NCI-H2029 (cell line): ENCODE data around the gene KLF18.
"Not testable (repeated sequence)": the region's sequence is repeated elsewhere in the genome, so short reads cannot be mapped to it uniquely, and the experiment has no call there.

Experiments used
- DNase-seq: peaks from one replicate; lab custom pipeline; 2025; lab: John Stamatoyannopoulos, UW

Gene KLF18

DNA sequence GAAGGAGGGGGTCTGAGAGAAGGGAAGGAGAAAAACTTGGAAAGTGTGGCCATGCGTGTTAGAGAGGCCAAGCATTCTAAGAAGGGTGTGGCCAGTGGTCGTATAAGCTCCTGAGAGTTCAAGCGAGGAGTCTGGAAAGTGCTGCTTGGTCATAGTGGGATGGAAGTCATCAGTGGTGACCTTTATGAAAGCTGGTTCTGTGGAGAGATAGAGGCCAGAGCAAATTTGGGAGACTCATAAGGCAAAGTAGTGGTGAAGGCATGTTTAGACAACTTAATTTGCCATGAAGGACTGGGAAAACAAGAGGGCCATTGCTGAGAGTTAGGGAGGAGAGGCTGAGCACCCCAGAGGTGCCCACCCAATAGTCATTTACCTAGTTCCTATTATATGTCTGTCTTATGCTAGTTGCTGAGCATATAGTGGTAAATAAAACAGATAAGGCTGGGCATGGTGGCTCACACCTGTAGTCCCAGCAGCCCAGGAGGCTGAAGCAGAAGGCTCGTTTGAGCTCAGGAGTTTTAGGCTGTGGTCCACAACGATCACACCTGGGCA, 21.0 kb downstream of the KLF18 start:
- DNase-seq = no peak

DNA sequence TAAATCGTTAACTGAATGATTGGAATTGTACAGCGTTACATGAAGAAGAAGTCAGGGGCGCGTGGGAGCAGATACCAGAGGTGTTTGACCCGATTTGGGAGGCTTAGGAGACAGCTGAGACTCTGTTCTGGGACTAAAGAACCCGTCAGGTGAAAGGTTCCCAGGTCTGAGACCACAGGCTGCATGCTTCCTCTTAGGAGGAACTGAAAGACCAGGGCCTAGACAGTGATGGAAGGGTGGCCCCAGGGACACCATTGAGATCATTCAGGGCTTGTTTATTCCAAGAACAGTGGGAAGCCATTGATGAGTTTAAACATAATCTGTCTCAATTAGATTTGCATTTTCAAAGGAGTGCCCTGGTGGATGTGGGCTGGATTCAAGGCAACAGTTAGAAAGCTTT, 21.9 kb downstream of the KLF18 start:
- DNase-seq = no peak

DNA sequence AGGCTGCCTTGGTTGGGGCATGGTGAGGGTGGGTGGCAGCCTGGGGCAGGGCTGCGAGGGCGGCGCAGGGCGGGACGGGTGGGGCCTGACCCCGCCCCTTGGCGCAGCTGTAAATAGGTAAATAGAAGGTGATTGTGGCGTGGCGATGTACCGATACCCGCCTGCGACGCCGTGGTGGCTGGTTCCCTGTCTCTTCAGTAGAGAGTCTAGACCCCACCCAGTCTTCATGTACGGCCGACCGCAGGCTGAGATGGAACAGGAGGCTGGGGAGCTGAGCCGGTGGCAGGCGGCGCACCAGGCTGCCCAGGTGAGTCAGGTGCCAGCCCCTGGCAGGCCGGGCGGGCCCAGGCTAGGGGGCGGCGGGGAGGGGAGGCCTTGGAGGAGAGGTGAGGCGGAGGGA, 22.7 kb downstream of the KLF18 start, which contains the start of gene KLF17:
KLF17 (plus strand) TSS at position 140 of the 400 bp plus-strand sequence; CDS start at position 227, 87 bp downstream.
- DNase-seq = no peak

DNA sequence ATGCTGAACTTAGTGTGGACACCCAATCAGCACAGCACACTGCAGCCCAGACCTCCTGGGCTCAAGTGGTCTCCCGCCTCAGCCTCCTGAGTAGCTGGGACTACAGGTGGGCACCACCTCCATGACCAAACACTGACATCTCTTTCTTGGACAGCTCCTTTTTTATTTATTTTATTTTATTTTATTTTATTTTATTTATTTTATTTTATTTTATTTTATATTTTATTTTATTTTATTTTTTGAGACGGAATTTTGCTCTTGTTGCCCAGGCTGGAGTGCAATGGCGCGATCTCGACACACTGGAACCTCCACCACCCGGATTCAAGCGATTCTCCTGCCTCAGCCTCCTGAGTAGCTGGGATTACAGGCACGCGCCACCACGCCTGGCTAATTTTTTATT, 24.2 kb downstream of the KLF18 start:
- DNase-seq = not testable (repeated sequence)

DNA sequence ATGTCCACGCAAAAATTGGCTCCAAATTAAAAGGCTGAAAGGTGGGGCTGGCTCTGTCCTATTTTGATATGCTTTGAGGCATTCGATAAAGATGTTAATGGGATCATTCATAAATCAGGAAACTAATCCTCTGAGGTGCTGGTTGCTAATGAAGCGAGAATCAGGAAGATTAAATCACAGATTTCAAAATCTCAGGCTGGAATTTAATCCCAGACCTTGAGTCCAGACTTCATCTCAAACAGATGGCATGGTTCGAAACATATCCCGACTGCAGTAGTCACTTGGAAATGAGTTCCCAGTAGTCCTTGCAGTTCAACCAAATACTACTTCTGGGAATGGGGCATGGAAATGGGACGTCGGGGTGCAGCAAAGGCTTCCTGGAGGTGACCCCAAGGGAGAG, 27.3 kb downstream of the KLF18 start:
- DNase-seq = no peak

DNA sequence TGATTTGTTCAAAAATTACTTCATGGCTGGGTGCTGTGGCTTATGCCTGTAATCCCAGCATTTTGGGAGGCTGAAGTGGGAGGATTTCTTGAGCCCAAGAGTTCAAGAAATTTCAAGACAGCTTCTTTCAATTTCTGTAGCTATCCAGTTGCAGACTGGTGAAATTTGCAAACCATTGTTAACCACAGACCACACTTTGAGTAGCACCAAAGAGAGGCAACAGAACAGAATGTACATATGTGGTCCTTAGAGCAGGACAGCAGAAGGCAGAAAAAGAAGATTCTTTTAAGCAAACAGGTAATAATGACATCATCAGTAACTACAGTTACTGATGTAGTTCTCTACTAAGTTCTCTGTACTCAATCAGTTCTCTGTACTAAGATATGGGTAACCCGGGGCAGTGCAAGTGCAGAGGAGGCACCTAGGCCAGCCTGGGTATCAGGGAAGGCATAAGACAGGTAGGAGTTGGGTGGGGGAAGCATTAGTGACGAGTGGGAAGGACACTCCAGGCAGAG, 28.3 kb downstream of the KLF18 start:
- no peak for DNase-seq

DNA sequence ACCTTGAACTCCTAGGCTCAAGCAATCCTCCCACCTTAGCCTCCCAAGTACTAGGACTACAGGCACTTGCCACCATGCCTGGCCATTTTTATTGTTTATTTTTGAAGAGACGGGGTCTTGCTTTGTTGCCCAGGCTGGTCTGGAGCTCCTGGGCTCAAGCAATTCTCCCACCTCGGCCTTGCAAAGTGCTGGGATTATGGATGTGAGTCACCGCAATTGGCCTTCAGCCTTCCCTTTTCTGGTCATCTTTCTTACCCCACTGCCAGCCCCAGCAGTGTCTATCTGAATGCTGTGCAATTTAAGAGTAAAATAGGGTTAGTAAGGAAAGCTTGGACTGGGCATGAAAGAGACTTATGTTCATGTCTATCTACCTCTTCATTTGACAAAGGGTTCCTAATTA, 28.9 kb downstream of the KLF18 start:
- no peak for DNase-seq

DNA sequence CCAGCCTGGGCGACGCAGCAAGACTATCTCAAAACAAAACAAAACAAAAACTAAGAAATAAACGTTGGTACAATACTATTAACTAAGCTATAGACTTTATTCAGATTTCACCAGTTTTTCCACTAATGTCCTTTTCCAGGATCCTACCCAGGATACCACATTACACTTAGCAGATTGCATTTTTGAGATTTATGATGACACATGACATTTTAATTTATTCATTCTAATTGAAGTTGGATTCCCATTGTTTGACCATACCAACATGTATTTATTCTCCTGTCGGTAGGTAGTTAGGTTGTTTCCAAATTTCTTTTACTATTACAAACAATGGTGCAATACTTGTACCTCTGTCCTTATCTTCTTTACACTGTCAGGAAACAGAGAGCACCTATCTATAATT, 29.6 kb downstream of the KLF18 start:
- DNase-seq = no peak

DNA sequence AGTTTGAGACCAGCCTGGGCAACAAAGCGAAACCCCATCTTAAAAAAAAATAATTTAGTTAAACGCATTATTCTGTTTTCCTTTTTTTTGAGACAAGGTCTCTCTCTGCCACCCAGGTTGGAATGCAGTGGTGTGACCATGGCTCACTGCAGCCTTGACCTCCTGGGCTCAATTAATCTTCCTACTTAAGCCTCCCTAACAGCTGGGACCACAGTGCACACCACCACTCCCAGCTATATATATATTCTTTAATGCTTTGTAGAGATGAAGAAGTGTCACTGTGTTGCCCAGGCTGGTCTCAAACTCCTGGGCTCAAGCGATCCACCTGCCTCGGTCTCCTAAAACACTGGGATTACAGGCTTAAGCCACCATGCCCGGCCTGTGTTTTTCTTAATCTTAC, 30.5 kb downstream of the KLF18 start:
- no peak for DNase-seq

DNA sequence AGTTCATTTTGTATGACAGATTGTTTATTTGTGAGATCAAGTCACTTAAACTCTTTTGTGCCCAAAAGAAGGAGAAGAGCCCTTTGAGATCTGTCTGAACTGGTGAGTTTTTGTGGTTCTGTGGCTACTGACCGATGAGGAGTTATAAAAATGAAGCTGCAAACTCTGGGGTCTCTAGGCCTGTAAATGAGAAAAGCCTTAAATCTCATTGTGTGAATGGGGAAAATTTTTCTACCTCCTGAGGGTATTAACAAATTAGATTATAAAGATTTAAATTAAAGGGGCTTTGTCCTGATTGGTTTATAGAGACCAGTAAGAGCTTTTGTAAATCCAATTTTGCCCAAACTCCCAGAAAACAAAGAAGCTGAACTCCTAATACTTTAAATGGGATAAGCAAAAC, 32.5 kb downstream of the KLF18 start:
- no peak for DNase-seq

DNA sequence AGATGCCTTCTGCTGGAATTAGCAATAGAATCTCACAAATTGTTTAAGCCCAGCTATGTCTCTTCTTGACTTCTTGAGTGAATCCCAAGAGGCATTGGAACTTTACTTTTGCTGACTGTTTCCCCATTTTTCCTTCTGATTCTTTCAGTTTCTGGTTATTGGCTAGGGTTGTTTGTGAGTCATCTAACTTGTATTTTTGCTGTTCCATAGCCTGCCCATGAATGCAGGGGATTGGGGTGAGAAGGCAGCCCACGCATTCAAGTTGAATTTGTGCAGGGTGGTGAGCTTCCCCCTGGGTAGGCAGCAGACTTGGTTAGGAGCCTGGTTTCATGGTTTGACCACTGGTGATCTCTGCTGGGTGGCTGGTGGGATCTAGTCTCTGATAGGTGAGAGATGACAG, 33.2 kb downstream of the KLF18 start:
- DNase-seq = no peak

DNA sequence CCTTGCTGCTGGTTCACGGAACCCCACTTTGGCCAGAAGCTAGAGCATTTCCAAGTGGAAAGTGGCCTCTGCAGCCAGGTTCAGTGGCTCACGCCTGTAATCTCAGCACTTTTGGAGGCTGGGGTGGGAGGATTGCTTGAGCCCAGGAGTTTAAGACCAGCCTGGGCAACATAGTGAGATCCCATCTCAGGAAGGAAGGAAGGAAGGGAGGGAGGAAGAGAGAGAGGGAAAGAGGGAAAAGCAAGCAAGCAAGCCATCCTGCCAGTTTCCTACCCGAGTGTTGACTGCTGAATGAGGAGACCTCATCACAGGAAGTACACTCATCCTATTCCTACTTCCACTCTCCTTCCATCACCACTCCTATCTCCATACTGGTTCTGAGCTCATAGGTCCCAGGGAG, 35.6 kb downstream of the KLF18 start:
- DNase-seq = no peak

DNA sequence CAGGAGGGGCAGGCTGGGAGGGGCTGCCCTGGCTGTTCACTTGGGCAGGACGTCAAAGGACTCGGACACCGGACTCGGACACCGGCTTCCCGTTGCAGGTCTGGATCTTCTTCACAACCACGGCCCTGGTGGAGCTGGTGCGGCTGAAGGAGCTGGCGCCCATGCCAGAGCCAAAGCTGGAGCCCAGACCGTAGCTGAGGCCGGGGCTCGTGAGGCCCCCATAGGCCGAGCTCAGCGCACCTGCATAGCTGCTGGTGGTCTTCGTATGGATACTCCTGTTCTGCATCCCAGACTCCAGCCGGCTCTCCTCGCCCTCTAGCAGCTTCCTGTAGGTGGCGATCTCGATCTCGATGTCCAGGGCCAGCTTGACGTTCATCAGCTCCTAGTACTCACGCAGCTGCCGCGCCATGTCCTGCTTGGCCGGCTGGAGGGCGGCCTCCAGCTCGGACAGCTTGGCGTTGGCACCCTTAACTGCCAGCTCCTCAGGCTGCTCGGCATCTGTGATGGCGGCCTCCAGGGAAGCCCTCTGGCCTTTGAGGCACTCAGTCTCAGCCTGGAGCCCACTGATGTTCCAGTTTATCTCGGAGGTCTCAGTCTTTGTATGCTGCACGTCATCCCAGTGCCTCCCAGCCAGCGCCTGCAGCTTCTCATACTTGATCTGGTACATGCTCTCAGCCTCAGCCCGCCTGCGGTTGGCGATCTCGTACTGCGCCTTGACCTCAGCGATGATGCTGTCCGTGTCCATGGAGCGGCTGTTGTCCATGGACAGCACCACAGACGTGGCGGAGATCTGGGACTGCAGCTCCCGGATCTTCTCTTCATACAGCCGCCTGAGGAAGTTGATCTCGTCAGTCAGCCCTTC, 37.9 kb downstream of the KLF18 start:
- no peak for DNase-seq

DNA sequence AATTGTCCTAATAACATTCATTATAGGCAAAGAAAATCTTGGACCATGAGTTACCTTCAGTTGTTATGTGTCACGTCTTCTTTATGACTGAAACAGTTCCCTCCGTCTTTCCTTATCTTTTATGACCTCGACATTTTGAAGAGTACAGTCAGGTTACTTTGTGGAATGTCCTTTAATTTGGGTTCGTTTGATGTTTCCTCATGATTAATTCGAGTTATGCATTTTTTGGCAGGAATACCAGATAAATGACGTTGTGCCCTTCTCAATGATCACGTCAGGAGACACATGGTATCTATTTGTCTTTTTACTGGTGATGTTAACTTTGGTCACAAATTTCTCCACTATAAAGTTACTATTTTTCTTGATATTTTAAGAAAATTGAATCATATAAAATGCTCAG, 40.1 kb downstream of the KLF18 start:
- DNase-seq = no peak

DNA sequence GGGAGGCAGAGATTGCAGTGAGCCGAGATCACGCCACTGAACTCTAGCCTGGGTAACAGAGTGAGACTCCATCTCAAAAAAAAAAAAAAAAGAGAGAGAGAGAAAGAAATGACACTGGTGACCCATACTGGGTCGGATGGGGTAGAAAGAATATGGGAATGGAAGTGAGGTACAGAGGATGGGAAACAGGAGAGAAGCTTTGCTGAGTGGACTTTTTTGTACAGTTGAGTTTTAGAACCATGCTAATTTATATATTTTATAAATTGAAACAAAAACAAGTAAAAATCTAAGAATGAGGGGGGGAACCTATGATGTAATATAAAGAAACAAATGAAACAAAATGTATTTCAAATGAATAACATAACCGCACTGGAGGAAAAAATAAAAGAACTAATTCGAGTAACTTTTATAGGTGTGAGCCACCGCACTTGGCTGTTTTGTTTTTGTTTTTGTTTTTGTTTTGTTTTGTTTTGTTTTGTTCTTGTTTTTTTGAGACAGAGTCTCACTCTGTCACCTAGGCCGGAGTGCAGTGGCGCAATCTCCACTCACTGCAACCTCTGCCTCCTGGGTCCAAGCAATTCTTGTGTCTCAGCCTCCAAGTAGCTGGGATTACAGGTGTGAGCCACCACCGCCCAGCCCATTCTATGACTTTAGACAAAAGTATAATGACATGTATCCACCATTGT, 41.1 kb downstream of the KLF18 start:
- DNase-seq = no peak

DNA sequence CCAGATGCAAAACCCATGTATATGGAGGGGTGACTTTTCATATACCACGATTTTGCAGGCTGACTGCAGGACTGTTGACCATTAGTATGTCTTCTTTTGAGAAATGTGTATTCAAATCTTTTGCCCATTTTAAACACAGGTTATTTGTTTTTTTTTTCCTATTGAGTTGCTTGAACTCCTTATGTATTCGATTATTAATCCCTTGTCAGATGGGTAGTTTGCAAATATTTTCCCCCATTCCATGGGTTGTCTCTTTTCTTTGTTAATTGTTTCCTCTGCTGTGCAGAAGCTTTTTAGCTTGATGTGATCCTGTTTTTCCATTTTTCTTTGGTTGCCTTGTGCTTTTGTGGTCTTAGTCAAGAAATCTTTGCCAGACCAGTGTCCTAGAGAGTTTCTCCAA, 47.4 kb downstream of the KLF18 start:
- no peak for DNase-seq

DNA sequence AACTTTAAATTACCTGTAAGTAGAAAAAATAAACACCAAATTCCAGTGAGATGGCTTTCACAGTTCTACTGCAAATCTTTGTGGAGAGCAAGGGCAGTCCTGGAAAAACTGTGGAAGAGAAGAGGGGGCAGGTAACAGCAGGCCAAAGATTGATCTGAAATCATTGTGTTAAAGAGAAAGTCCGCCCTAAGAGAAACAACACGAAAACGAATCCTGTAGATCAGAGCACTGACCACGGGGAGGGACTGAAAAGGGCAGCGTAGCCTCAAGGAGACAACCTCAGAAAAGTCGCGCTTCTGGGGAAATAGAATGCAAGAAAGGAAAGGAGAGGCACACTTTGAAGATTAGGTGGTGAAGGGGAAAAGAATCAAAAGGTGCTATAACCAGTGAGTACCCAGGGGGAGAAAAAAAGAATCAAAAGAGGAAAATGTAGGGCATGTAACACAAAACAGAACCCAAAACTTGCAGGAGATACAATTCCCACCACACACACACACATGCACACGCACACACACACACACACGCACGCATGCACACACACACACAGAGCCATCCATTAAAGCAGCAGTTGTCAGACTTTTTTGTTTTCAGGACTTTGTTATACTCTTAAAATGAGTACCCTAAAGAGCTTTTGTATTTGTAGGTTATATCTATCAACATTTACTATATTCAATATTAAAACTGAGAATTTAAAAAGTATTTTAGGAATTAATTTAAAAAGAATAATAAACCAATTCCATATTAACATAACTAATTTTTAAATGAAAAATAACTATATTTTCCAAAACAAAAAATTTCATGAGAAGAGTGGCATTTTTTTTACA, 50.8 kb downstream of the KLF18 start:
- DNase-seq = no peak

DNA sequence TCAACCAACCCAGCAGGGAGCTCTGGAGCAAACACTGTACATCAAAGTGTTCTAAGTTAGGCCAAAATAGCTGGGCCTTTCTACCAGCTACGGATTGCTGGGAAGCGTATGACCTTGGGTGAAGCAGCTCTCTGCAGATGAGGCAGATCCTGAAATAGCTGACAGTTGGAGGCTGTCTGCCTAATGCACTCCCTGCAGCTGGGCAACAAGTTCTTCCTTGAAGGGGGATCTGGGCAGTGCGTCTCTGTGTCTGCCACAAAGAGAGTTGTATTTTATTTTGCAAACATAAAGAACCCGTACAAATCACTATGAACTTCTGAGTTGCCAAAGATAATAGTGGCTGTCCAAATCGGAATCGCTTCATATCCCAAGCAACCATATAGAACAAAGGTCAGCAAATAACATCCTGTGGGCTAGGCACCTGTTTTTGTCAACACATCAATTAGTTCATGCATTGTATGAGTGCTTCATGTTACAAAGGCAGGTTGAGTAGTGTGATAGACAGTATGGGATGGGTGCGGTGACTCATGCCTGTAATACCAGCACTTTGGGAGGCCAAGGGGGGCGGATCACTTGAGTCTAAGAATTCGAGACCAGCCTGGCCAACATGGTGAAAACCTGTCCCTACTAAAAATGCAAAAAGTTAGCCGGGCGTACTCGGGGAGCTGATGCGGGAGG, 51.9 kb downstream of the KLF18 start:
- DNase-seq = peak; percentile 35
